Measurements from ENCODE around the gene PPP1R16B.

Gene PPP1R16B

DNA sequence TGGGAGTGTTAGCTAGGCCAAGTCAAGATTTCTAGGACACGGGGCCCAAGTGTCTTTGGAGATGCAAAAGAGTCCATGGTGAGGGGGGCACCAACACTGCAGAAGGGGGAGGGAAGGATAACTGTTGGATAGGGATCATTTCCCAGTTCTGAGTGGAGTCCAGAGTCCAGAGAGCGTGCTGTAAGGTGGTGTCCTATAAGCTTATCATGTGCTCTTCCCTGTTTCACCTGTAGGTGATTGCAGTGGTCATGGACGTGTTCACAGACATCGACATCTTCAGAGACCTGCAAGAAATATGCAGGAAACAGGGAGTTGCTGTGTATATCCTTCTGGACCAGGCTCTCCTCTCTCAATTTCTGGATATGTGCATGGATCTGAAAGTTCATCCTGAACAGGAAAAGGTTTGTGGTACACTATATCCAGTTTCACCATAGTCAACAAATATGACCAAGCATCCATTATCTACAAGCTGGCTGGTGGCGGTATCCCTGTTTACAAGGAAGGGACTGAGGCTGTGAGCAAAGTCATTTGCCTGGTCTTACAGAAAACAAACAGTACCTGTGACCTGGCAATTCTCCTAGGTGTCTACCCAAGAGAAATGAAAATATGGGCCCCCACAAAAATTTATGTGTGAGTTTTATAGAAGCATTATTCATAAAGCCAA is 136.4 kb downstream of the PPP1R16B start:
- no peak overlapping the region for H2BK15ac ChIP-seq (ENCODE audit: low read depth, poor library complexity, severe bottlenecking)
- H2BK120ac ChIP-seq (ENCODE audit: low read depth, low read length): no peak overlapping the region
- H3K27ac ChIP-seq (ENCODE audit: low read length, poor library complexity, severe bottlenecking): no peak overlapping the region
- 97% methylated on average over 5 of the region's 5 CpGs for WGBS
- no peak overlapping the region for H2AFZ ChIP-seq (ENCODE audit: low read depth, low read length)
- H2AK5ac ChIP-seq (ENCODE audit: low read length, severe bottlenecking): no peak overlapping the region
- no peak overlapping the region for H2BK5ac ChIP-seq (ENCODE audit: low read depth, low read length, poor library complexity, severe bottlenecking)
- no peak overlapping the region for H3K14ac ChIP-seq (ENCODE audit: low read length in 2 of 2)
- no peak overlapping the region for H3K18ac ChIP-seq (ENCODE audit: low read depth in 1 of 2, low read length in 2 of 2)
- no peaks in the 10 kb centered on the region for H3K9me3 ChIP-seq (ENCODE audit: control insufficient read depth, low read length)
- no peak for DNase-seq
- H3K9ac ChIP-seq (ENCODE audit: low read length): no peak overlapping the region
- no peak overlapping the region for H2BK12ac ChIP-seq (ENCODE audit: low read length in 2 of 2)
- no peak overlapping the region for H4K91ac ChIP-seq (ENCODE audit: low read length)
- H3K27me3 ChIP-seq (ENCODE audit: control insufficient read depth in 1 of 2, insufficient read depth in 1 of 2, low read length in 2 of 2): no peaks in the 10 kb centered on the region
- H3K23ac ChIP-seq (ENCODE audit: low read length in 2 of 2): no peak overlapping the region
- H3K4me1 ChIP-seq (ENCODE audit: control insufficient read depth, insufficient read depth, low read depth, low read length): no peaks in the 10 kb centered on the region
- H3K4ac ChIP-seq (ENCODE audit: low read depth in 1 of 2, low read length in 2 of 2): no peak overlapping the region
- peaks cover 34% of the 10 kb centered on the region for H3K79me1 ChIP-seq (replicated peaks; ENCODE audit: low read length, poor library complexity, severe bottlenecking)
- no peak overlapping the region for H3K4me3 ChIP-seq (ENCODE audit: insufficient read depth in 1 of 2, low read depth in 1 of 2, low read length in 2 of 2)
- no peak overlapping the region for H4K8ac ChIP-seq (ENCODE audit: low read length)
- H3K4me2 ChIP-seq (ENCODE audit: low read length, poor library complexity, severe bottlenecking): no peak overlapping the region
- no peaks in the 10 kb centered on the region for H3K36me3 ChIP-seq (ENCODE audit: control insufficient read depth in 1 of 2, insufficient read depth in 2 of 2, low read depth in 1 of 2, low read length in 2 of 2)

DNA sequence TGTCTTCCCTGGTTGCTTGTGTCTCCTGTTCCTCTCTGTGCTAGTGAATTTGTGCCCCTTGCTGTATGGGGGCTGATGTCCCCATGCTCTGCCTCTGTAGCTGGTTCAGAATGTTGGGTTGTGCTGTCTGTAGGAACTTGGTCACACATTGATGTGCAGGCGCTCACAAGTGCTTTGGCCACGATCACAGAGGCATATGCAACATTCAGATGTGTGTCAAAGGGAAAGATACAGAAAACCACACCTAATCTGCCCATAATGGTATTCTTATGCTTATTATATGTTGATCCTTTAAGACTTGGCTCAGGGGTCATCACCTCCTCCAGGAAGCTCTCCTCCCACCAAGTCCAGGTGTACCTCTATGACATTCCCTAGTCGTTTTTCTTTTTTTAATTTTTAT is 139.5 kb downstream of the PPP1R16B start:
- no peaks in the 10 kb centered on the region for H3K36me3 ChIP-seq (ENCODE audit: control insufficient read depth in 1 of 2, insufficient read depth in 2 of 2, low read depth in 1 of 2, low read length in 2 of 2)
- DNase-seq: no peak
- no peak overlapping the region for H3K9ac ChIP-seq (ENCODE audit: low read length)
- no CpG with 5 or more reads among the region's 3 CpGs for WGBS
- no peaks in the 10 kb centered on the region for H3K27me3 ChIP-seq (ENCODE audit: control insufficient read depth in 1 of 2, insufficient read depth in 1 of 2, low read length in 2 of 2)
- no peak overlapping the region for H3K23ac ChIP-seq (ENCODE audit: low read length in 2 of 2)
- no peak overlapping the region for H2BK15ac ChIP-seq (ENCODE audit: low read depth, poor library complexity, severe bottlenecking)
- no peak overlapping the region for H3K14ac ChIP-seq (ENCODE audit: low read length in 2 of 2)
- no peak overlapping the region for H4K8ac ChIP-seq (ENCODE audit: low read length)
- H2BK120ac ChIP-seq (ENCODE audit: low read depth, low read length): no peak overlapping the region
- H2AFZ ChIP-seq (ENCODE audit: low read depth, low read length): no peak overlapping the region
- H2AK5ac ChIP-seq (ENCODE audit: low read length, severe bottlenecking): no peak overlapping the region
- no peaks in the 10 kb centered on the region for H3K4me1 ChIP-seq (ENCODE audit: control insufficient read depth, insufficient read depth, low read depth, low read length)
- no peak overlapping the region for H3K27ac ChIP-seq (ENCODE audit: low read length, poor library complexity, severe bottlenecking)
- no peak overlapping the region for H3K4me3 ChIP-seq (ENCODE audit: insufficient read depth in 1 of 2, low read depth in 1 of 2, low read length in 2 of 2)
- H2BK5ac ChIP-seq (ENCODE audit: low read depth, low read length, poor library complexity, severe bottlenecking): no peak overlapping the region
- no peak overlapping the region for H4K91ac ChIP-seq (ENCODE audit: low read length)
- H3K9me3 ChIP-seq (ENCODE audit: control insufficient read depth, low read length): no peaks in the 10 kb centered on the region
- peaks cover 31% of the 10 kb centered on the region for H3K79me1 ChIP-seq (replicated peaks; ENCODE audit: low read length, poor library complexity, severe bottlenecking)
- no peak overlapping the region for H3K18ac ChIP-seq (ENCODE audit: low read depth in 1 of 2, low read length in 2 of 2)
- no peak overlapping the region for H3K4ac ChIP-seq (ENCODE audit: low read depth in 1 of 2, low read length in 2 of 2)
- H2BK12ac ChIP-seq (ENCODE audit: low read length in 2 of 2): no peak overlapping the region
- no peak overlapping the region for H3K4me2 ChIP-seq (ENCODE audit: low read length, poor library complexity, severe bottlenecking)

DNA sequence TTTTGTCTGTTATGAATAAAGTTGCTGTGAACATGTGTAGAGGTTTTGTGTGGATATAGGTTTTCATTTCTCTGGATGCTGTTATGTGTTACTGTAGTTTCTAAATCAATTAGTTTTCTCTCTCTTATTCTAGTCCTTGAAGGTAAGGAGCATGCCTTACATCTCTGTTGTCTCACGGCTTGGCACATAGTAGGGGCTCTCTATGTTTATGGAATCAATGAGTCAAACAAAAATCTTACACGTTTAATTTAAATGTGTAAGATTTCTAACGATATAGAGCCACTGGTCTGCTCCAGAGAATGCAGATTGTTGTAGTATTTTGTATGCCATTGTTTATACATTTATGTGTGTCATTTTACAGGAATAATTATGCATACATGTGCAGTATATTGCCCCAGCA is 141.3 kb downstream of the PPP1R16B start:
- H4K91ac ChIP-seq (ENCODE audit: low read length): no peak overlapping the region
- no peak overlapping the region for H3K18ac ChIP-seq (ENCODE audit: low read depth in 1 of 2, low read length in 2 of 2)
- H2AFZ ChIP-seq (ENCODE audit: low read depth, low read length): no peak overlapping the region
- H2BK120ac ChIP-seq (ENCODE audit: low read depth, low read length): no peak overlapping the region
- no peak overlapping the region for H2AK5ac ChIP-seq (ENCODE audit: low read length, severe bottlenecking)
- H3K36me3 ChIP-seq (ENCODE audit: control insufficient read depth in 1 of 2, insufficient read depth in 2 of 2, low read depth in 1 of 2, low read length in 2 of 2): peaks cover 3 to 5% of the 10 kb centered on the region in 2 experiments
- no peaks in the 10 kb centered on the region for H3K4me1 ChIP-seq (ENCODE audit: control insufficient read depth, insufficient read depth, low read depth, low read length)
- no peak overlapping the region for H3K23ac ChIP-seq (ENCODE audit: low read length in 2 of 2)
- no peak overlapping the region for H2BK15ac ChIP-seq (ENCODE audit: low read depth, poor library complexity, severe bottlenecking)
- H3K4me2 ChIP-seq (ENCODE audit: low read length, poor library complexity, severe bottlenecking): no peak overlapping the region
- H3K14ac ChIP-seq (ENCODE audit: low read length in 2 of 2): no peak overlapping the region
- no peaks in the 10 kb centered on the region for H3K9me3 ChIP-seq (ENCODE audit: control insufficient read depth, low read length)
- H3K27ac ChIP-seq (ENCODE audit: low read length, poor library complexity, severe bottlenecking): no peak overlapping the region
- H4K8ac ChIP-seq (ENCODE audit: low read length): no peak overlapping the region
- H3K9ac ChIP-seq (ENCODE audit: low read length): no peak overlapping the region
- H2BK12ac ChIP-seq (ENCODE audit: low read length in 2 of 2): no peak overlapping the region
- no peak overlapping the region for H3K4ac ChIP-seq (ENCODE audit: low read depth in 1 of 2, low read length in 2 of 2)
- H3K4me3 ChIP-seq (ENCODE audit: insufficient read depth in 1 of 2, low read depth in 1 of 2, low read length in 2 of 2): no peak overlapping the region
- 98% methylated on average over 3 of the region's 3 CpGs for WGBS
- peaks cover 29% of the 10 kb centered on the region for H3K79me1 ChIP-seq (replicated peaks; ENCODE audit: low read length, poor library complexity, severe bottlenecking)
- no peak for DNase-seq
- H3K27me3 ChIP-seq (ENCODE audit: control insufficient read depth in 1 of 2, insufficient read depth in 1 of 2, low read length in 2 of 2): no peaks in the 10 kb centered on the region
- no peak overlapping the region for H2BK5ac ChIP-seq (ENCODE audit: low read depth, low read length, poor library complexity, severe bottlenecking)

DNA sequence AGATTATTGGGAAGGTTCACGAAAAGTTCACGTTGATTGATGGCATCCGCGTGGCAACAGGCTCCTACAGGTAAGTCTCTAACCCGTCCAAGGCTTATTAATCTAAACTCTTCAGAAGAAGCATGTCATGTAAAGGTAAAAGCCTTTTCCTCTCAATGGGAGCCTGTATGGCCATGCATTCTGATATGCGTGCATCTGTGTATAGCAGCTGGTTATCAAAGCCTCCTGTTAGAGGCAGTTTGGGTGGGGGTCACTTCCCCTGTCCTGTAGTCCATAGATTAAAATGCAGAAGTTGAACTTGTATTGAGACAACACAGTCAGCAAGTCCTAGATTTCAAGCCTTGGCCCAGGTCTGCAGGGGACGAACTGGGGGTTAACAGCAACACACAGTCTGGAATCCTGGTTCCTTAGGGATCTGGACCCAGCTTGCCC is 142.4 kb downstream of the PPP1R16B start:
- Histone ChIP-seq H2BK12ac (ENCODE audit: low read length in 2 of 2) (no peak overlapping the region), H2BK5ac (ENCODE audit: low read depth, low read length, poor library complexity, severe bottlenecking) (no peak overlapping the region), H3K36me3 (ENCODE audit: control insufficient read depth in 1 of 2, insufficient read depth in 2 of 2, low read depth in 1 of 2, low read length in 2 of 2) (peaks cover 5 to 11% of the 10 kb centered on the region in 2 experiments), H3K27me3 (ENCODE audit: control insufficient read depth in 1 of 2, insufficient read depth in 1 of 2, low read length in 2 of 2) (no peaks in the 10 kb centered on the region), H3K23ac (ENCODE audit: low read length in 2 of 2) (no peak overlapping the region), H3K18ac (ENCODE audit: low read depth in 1 of 2, low read length in 2 of 2) (no peak overlapping the region), H3K9me3 (ENCODE audit: control insufficient read depth, low read length) (no peaks in the 10 kb centered on the region), H2AFZ (ENCODE audit: low read depth, low read length) (no peak overlapping the region), H3K4ac (ENCODE audit: low read depth in 1 of 2, low read length in 2 of 2) (no peak overlapping the region), H4K8ac (ENCODE audit: low read length) (no peak overlapping the region), H3K14ac (ENCODE audit: low read length in 2 of 2) (no peak overlapping the region), H3K9ac (ENCODE audit: low read length) (no peak overlapping the region), H3K4me2 (ENCODE audit: low read length, poor library complexity, severe bottlenecking) (no peak overlapping the region), H2BK15ac (ENCODE audit: low read depth, poor library complexity, severe bottlenecking) (no peak overlapping the region), H2AK5ac (ENCODE audit: low read length, severe bottlenecking) (no peak overlapping the region), H3K79me1 (replicated peaks; ENCODE audit: low read length, poor library complexity, severe bottlenecking) (peaks cover 23% of the 10 kb centered on the region), H3K4me1 (ENCODE audit: control insufficient read depth, insufficient read depth, low read depth, low read length) (no peaks in the 10 kb centered on the region), H4K91ac (ENCODE audit: low read length) (no peak overlapping the region), H3K4me3 (ENCODE audit: insufficient read depth in 1 of 2, low read depth in 1 of 2, low read length in 2 of 2) (no peak overlapping the region), H3K27ac (ENCODE audit: low read length, poor library complexity, severe bottlenecking) (no peak overlapping the region), H2BK120ac (ENCODE audit: low read depth, low read length) (no peak overlapping the region)
- no peak for DNase-seq
- 96% methylated on average over 6 of the region's 7 CpGs for WGBS
